RPMI8226 (cell line): Measurements from ENCODE around the gene HBQ1.
A peak's percentile ranks its signal among the peaks of the same experiment; 100 is the strongest.
"Not testable (repeated sequence)": the region's sequence is repeated elsewhere in the genome, so short reads cannot be mapped to it uniquely, and the experiment has no call there.

ENCODE experiments used
- DNase-seq: peaks from one replicate; pipeline ENCODE4 v3.0.0-alpha.2; 2015

HBQ1 gene

DNA sequence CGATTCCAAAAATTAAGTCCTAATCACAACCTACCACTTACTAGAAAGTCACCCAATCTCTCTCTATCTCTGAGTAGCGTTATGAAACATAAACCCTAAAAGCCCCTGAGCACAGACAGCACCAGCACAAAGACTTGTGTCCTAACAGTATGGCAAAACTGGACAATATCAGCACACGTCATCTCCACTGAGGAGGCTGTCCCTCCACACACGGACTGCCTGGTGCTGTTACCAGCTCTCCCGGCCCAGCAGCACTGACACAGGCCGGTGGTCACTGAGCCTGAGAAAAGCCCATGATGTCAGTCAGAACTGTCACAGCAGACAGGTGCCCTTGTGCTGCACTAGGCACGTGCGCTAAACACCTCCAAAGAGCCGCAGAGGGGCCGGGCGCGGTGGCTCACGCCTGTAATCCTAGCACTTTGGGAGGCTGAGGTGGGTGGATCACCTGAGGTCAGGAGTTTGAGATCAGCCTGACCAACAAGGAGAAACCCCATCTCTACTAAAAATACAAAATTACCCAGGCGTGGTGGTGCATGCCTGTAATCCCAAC is 31.4 kb downstream of the HBQ1 start:
- not testable (repeated sequence) for DNase-seq

- DNase-seq: no peak
Measured at GRCh38 chr16:212999-213398, 32.7 kb downstream of the HBQ1 start.

DNA sequence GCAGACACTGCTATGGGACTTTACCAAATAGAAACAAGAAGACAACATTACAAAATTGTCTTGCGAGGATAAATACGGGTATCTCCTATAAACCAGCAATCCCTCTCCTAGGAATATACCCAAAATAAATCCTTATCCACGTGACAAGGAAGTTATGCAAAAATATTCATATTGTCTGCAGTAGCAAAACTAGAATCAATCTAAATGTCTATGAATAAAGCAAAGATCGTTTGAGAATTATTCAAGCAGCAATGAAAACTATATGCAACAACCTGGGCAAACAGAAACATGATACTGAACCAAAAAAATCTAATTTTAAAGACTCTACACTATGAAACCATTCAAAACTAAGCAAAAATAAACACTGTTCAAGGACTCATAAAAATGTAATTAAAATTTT is 39.8 kb downstream of the HBQ1 start:
- DNase-seq: no peak

- peak; percentile 76 for DNase-seq
Measured at GRCh38 chr16:228151-228851, 48.0 kb downstream of the HBQ1 start.

DNA sequence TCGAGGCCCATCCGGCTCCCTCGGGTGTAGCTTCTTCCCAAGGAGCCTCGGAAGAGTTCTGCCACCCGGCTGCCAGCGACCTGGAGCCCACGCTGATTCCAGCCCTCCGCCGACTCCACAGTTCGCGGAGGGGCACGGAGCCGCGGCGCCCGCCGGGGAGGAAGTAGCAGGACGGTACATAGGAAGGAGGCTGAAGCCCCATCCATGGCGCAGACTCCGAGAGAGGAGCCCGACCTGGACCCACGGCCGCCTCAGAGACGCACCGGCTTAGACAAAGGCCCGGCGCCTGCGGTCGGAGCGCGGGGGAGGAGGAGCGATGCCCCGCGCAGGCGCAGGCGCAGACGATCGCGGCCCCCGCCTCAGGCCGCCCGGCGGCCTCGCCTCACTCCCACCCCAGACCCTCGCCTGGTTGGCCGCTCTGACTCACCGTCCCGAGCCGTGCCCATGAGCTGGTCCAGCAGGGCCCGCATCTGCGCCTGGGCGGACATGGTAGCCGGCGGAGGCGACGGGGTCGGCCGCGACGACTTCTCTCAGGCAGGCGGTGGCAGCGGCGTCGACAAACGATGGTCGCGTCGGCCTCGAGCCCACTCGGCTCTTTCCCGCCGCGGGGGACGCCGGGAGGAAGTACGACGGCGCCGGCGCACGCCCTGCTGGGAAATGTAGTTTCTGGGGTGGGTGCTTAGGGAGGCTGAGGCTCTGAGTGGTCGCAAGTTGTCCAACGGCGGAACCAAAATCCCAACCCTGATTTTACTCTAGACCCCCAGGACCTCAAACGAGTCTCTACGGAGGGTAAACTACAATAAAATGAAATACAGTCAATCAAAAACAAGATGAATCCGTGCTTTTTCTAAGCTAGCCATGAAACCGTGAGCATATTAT is 48.8 kb downstream of the HBQ1 start, which contains the start of gene LUC7L:
TSS of gene LUC7L (minus strand) at position 598 of the 879 bp plus-strand sequence. CDS start at position 488, 110 bp downstream.
- DNase-seq: peak; percentile 93

DNA sequence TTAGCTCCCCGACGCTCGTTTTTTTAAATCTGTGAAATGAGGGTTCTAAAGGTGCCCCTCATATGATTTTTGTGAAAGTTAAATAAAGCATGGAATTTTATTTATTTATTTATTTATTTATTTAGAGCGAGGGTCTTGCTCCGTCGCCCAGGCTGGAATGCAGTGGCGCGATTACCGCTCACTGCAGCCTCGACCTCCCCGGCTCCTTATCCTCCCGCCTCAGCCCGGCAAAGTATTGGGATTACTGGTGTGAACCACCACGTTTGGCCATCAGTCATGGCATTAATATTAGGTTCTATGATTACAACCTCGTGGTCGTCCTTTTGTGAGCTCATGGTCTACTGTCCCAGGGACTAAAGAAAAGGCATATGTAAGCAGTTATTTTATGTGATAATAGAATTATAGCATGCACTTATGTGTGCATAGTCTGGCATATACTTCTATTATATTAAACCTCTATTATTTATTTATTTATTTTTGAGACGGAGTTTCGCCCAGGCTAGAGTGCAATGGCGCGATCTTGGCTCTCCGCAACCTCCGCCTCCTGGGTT is 49.5 kb downstream of the HBQ1 start:
- DNase-seq: no peak

GRCh38 chr16:230351-230750 is 50.1 kb downstream of the HBQ1 start:
- DNase-seq: not testable (repeated sequence)
